GM23338 (cell line): ENCODE measurements around the gene NCBP3. TPM values are rescaled to one million over a fixed set of nuclear protein-coding genes. Genes with fewer than 3 reads are reported as not detected.

ENCODE experiments used
- ATAC-seq: fragments of 200-7000 bp; cut with Tn5 transposase; 3 replicates; pipeline ENCODE4 v1.9.1; 2020
- DNase-seq: peaks from one replicate; pipeline ENCODE4 v3.0.0-alpha.2; 2015; ENCODE audit warnings: low spot score
- H2AFZ ChIP-seq: fragments of 200-600 bp; sonication (generic); 2 replicates; pipeline ENCODE4 v1.8.0; 2016; ENCODE audit warnings: antibody characterized with exemption, mild to moderate bottlenecking, moderate library complexity
- H3F3A ChIP-seq: fragments of 200-600 bp; sonication (generic); replicated peaks from 2 replicates; pipeline ENCODE4 v1.8.0; 2017; ENCODE audit warnings: antibody characterized with exemption, mixed run types, low read depth
- H3K27ac ChIP-seq: fragments of 200-600 bp; sonication (generic); 2 replicates; pipeline ENCODE4 v1.6.1; 2016; ENCODE audit warnings: low read depth
- H3K27me3 ChIP-seq: fragments of 200-600 bp; sonication (generic); 2 replicates; pipeline ENCODE4 v1.8.0; 2016; ENCODE audit warnings: mild to moderate bottlenecking, mixed run types, moderate library complexity; ENCODE audit not compliant: insufficient read depth
- H3K36me3 ChIP-seq: fragments of 200-600 bp; sonication (generic); 2 replicates; pipeline ENCODE4 v1.8.0; 2016; ENCODE audit warnings: mild to moderate bottlenecking; ENCODE audit not compliant: insufficient read depth
- H3K4me1 ChIP-seq: fragments of 200-600 bp; sonication (generic); 2 replicates; pipeline ENCODE4 v1.8.0; 2016; ENCODE audit warnings: mild to moderate bottlenecking, moderate library complexity; ENCODE audit not compliant: insufficient read depth
- H3K4me2 ChIP-seq: fragments of 200-600 bp; sonication (generic); 2 replicates; pipeline ENCODE4 v1.7.1; 2017; ENCODE audit warnings: mixed run types
- H3K4me3 ChIP-seq: fragments of 200-600 bp; sonication (generic); 2 replicates; pipeline ENCODE4 v1.6.1; 2016; ENCODE audit warnings: mixed run types
- H3K79me2 ChIP-seq: fragments of 200-600 bp; sonication (generic); replicated peaks from 2 replicates; pipeline ENCODE4 v1.8.0; 2017; ENCODE audit warnings: mild to moderate bottlenecking; ENCODE audit not compliant: insufficient read depth
- H3K9me2 ChIP-seq: fragments of 200-600 bp; sonication (generic); 2 replicates; pipeline ENCODE4 v1.8.0; 2017; ENCODE audit not compliant: insufficient read depth
- H4K20me1 ChIP-seq: fragments of 200-600 bp; sonication (generic); replicated peaks from 2 replicates; pipeline ENCODE4 v1.8.0; 2017; ENCODE audit warnings: mild to moderate bottlenecking; ENCODE audit not compliant: insufficient read depth
- H3K27ac Mint-ChIP-seq: 2 replicates; pipeline ENCODE4 v1.8.0; 2020; ENCODE audit warnings: inconsistent platforms, mild to moderate bottlenecking, moderate library complexity, mixed read lengths
- H3K27me3 Mint-ChIP-seq: 3 replicates; pipeline ENCODE4 v1.8.0; 2022; ENCODE audit warnings: low read depth, mild to moderate bottlenecking, moderate library complexity, mixed read lengths, inconsistent platforms; ENCODE audit not compliant: insufficient read depth, poor library complexity
- H3K36me3 Mint-ChIP-seq: 3 replicates; pipeline ENCODE4 v1.8.0; 2021; ENCODE audit warnings: low read depth, mild to moderate bottlenecking, inconsistent platforms, moderate library complexity, mixed read lengths
- H3K4me1 Mint-ChIP-seq: 3 replicates; pipeline ENCODE4 v1.8.0; 2020; ENCODE audit warnings: mild to moderate bottlenecking, inconsistent platforms, mixed read lengths
- H3K4me3 Mint-ChIP-seq: 3 replicates; pipeline ENCODE4 v1.8.0; 2021; ENCODE audit warnings: moderate library complexity, mild to moderate bottlenecking, inconsistent platforms, mixed read lengths
- H3K9me3 Mint-ChIP-seq: 3 replicates; pipeline ENCODE4 v1.8.0; 2020; ENCODE audit warnings: moderate library complexity, mild to moderate bottlenecking, inconsistent platforms, mixed read lengths
- CREB1 ChIP-seq: fragments of 250-450 bp; sonication (Bioruptor Pico); IDR thresholded peaks from 2 replicates; pipeline ENCODE4 v1.5.0; 2020; ENCODE audit warnings: low read depth, mild to moderate bottlenecking, moderate library complexity
- EZH2 ChIP-seq: fragments of 200-600 bp; sonication (generic); IDR thresholded peaks from one replicate; pipeline ENCODE4 v1.8.0; 2017; ENCODE audit warnings: antibody characterized with exemption, mild to moderate bottlenecking, low read depth; ENCODE audit not compliant: unreplicated experiment
- EZH2phosphoT487 ChIP-seq: fragments of 200-600 bp; sonication (generic); IDR thresholded peaks from one replicate; pipeline ENCODE4 v1.8.1; 2018; ENCODE audit warnings: antibody characterized with exemption; ENCODE audit not compliant: unreplicated experiment
- JUNB ChIP-seq: IDR thresholded peaks from one replicate; pipeline ENCODE4 v1.6.1; 2016; ENCODE audit warnings: antibody characterized with exemption; ENCODE audit not compliant: unreplicated experiment
- NANOG ChIP-seq: IDR thresholded peaks from 2 replicates; pipeline ENCODE4 v1.6.1; 2016; ENCODE audit warnings: antibody characterized with exemption, borderline replicate concordance
- POLR2AphosphoS5 ChIP-seq: IDR thresholded peaks from 2 replicates; pipeline ENCODE4 v1.6.1; 2016; ENCODE audit warnings: antibody characterized with exemption, low read depth
- STAT1 ChIP-seq: IDR thresholded peaks from one replicate; pipeline ENCODE4 v1.6.1; 2016; ENCODE audit warnings: antibody characterized with exemption; ENCODE audit not compliant: unreplicated experiment
- ZNF114 ChIP-seq: fragments of 250-450 bp; sonication (Bioruptor Pico); IDR thresholded peaks from 2 replicates; pipeline ENCODE4 v1.5.0; 2020; ENCODE audit warnings: mild to moderate bottlenecking, moderate library complexity
- ZNF331 ChIP-seq: fragments of 250-450 bp; sonication (Bioruptor Pico); IDR thresholded peaks from 2 replicates; pipeline ENCODE4 v1.5.0; 2020; ENCODE audit warnings: low read depth, mild to moderate bottlenecking, moderate library complexity
- ZNF462 ChIP-seq: fragments of 250-450 bp; sonication (Bioruptor Pico); IDR thresholded peaks from 2 replicates; pipeline ENCODE4 v1.5.0; 2020; ENCODE audit warnings: mild to moderate bottlenecking, moderate library complexity
- polyA plus RNA-seq: library from polyadenylated mRNA; unstranded; fragments of >200 nt; fragmentation: Nextera tagmentation; extraction: Ambion mirVana; gene quantifications from 2 replicates; pipeline ENCODE4 v1.2.1, GENCODE V29; 2016
- total RNA-seq: library from RNA; depleted of rRNA; stranded (reverse); fragments of >200 nt; shearing (Covaris generic); gene quantifications from 2 replicates; pipeline ENCODE4 v1.2.3, GENCODE V29; 2014
- TF ChIP-seq, protein P1 (sequence below), 2 experiments: fragments of 200-600 bp in 1 of 2; sonication (generic) in 1 of 2; conservative IDR thresholded peaks; 2 replicates each; pipeline versions ENCODE4 v1.5.1 to v1.6.1; 2016 to 2017; ENCODE audit warnings: antibody characterized with exemption in 2 of 2, low read depth in 2 of 2, mild to moderate bottlenecking in 2 of 2, moderate library complexity in 1 of 2
- TF ChIP-seq, protein P2 (sequence below): IDR thresholded peaks from one replicate; pipeline ENCODE4 v1.6.1; 2018; ENCODE audit warnings: antibody characterized with exemption; ENCODE audit not compliant: unreplicated experiment
- TF ChIP-seq, protein P3 (sequence below): IDR thresholded peaks from 2 replicates; pipeline ENCODE4 v1.6.1; 2016; ENCODE audit warnings: antibody characterized with exemption

NCBP3 gene
- total and polyA plus RNA-seq, 2 experiments from 2014 or later = 35.5 to 42.8 TPM

DNA sequence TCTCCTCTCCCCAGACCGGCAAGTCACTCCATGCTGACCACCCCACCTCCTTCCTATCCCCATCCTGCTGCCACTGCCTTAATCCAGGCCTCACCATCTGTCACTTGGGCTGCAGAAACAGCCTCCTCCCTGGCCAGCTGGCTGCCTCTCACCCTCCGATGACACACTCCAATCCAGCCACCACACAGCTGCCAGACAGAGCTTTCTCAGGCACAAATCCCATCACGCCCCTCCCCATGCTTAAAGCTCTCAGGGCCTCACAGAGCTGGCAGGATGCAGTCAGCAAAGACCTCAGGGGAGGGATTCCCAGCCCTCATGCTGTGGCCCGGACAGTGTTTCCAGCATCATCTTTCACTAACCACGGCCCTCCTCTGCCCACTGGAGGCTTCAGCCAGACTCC is 33.1 kb upstream of the NCBP3 start (continued):
- TF ChIP-seq, protein P1, sequence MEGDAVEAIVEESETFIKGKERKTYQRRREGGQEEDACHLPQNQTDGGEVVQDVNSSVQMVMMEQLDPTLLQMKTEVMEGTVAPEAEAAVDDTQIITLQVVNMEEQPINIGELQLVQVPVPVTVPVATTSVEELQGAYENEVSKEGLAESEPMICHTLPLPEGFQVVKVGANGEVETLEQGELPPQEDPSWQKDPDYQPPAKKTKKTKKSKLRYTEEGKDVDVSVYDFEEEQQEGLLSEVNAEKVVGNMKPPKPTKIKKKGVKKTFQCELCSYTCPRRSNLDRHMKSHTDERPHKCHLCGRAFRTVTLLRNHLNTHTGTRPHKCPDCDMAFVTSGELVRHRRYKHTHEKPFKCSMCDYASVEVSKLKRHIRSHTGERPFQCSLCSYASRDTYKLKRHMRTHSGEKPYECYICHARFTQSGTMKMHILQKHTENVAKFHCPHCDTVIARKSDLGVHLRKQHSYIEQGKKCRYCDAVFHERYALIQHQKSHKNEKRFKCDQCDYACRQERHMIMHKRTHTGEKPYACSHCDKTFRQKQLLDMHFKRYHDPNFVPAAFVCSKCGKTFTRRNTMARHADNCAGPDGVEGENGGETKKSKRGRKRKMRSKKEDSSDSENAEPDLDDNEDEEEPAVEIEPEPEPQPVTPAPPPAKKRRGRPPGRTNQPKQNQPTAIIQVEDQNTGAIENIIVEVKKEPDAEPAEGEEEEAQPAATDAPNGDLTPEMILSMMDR (conservative IDR thresholded peaks at IDR 0.05; ENCODE audit: low read depth in 2 of 2) = no peak
- no peak for TF ChIP-seq NANOG
- TF ChIP-seq POLR2AphosphoS5 = no peak
- TF ChIP-seq, protein P2, sequence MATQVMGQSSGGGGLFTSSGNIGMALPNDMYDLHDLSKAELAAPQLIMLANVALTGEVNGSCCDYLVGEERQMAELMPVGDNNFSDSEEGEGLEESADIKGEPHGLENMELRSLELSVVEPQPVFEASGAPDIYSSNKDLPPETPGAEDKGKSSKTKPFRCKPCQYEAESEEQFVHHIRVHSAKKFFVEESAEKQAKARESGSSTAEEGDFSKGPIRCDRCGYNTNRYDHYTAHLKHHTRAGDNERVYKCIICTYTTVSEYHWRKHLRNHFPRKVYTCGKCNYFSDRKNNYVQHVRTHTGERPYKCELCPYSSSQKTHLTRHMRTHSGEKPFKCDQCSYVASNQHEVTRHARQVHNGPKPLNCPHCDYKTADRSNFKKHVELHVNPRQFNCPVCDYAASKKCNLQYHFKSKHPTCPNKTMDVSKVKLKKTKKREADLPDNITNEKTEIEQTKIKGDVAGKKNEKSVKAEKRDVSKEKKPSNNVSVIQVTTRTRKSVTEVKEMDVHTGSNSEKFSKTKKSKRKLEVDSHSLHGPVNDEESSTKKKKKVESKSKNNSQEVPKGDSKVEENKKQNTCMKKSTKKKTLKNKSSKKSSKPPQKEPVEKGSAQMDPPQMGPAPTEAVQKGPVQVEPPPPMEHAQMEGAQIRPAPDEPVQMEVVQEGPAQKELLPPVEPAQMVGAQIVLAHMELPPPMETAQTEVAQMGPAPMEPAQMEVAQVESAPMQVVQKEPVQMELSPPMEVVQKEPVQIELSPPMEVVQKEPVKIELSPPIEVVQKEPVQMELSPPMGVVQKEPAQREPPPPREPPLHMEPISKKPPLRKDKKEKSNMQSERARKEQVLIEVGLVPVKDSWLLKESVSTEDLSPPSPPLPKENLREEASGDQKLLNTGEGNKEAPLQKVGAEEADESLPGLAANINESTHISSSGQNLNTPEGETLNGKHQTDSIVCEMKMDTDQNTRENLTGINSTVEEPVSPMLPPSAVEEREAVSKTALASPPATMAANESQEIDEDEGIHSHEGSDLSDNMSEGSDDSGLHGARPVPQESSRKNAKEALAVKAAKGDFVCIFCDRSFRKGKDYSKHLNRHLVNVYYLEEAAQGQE = no peak
- no peak for TF ChIP-seq STAT1

DNA sequence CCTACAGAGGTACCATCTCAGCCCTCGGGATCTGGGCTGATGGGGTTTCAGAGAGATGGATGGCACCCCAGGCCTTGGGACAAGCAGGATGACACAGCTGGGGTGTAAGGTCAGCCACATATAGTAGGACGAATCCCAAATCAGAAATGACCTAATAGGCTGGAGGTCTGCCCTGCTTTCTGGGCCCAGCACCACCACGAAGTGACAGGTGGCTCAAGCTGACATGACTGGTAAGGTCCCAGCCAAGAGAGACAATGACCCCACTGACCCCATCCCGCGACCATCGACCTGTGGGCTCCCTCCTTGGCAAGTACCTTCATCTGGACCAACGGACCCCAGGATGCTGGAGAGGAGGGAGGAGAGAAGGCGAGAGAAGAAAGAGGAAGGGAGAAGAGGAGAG is 31.2 kb upstream of the NCBP3 start:
- H3K27me3 ChIP-seq = no peaks in the 10 kb centered on the region
- H3K4me3 ChIP-seq = no peak overlapping the region
- no peaks in the 10 kb centered on the region for H3K9me2 ChIP-seq
- no peaks in the 10 kb centered on the region; the same call in 1 of the 2 replicates for H4K20me1 ChIP-seq
- Mint-ChIP-seq H3K27ac (no peak overlapping the region), H3K27me3 (peaks cover 12% of the 10 kb centered on the region), H3K4me3 (no peak overlapping the region), H3K4me1 (no peaks in the 10 kb centered on the region; the same call in 2 of the 3 replicates), H3K9me3 (no peaks in the 10 kb centered on the region), H3K36me3 (peaks cover 20% of the 10 kb centered on the region)
- no peak overlapping the region for H3K27ac ChIP-seq
- no peaks in the 10 kb centered on the region for H3K79me2 ChIP-seq
- DNase-seq = no peak
- H3K4me1 ChIP-seq = no peaks in the 10 kb centered on the region
- H3K4me2 ChIP-seq = no peak overlapping the region
- 0 out of 2 replicates have a peak, but pooled peaks cover 3% of the 10 kb centered on the region for H3K36me3 ChIP-seq
- H2AFZ ChIP-seq = no peak overlapping the region
- H3F3A ChIP-seq = no peaks in the 10 kb centered on the region
- no peak for ATAC-seq
- no peak for TF ChIP-seq NANOG
- no peak for TF ChIP-seq ZNF331 (CRISPR knock-in tag)
- TF ChIP-seq ZNF462 = no peak
- TF ChIP-seq EZH2phosphoT487 = no peak
- no peak for TF ChIP-seq POLR2AphosphoS5
- no peak for TF ChIP-seq STAT1
- TF ChIP-seq CREB1 = no peak
- TF ChIP-seq ZNF114 (CRISPR knock-in tag) = no peak
- no peak for TF ChIP-seq JUNB
- TF ChIP-seq EZH2 = no peak
- TF ChIP-seq, protein P3, sequence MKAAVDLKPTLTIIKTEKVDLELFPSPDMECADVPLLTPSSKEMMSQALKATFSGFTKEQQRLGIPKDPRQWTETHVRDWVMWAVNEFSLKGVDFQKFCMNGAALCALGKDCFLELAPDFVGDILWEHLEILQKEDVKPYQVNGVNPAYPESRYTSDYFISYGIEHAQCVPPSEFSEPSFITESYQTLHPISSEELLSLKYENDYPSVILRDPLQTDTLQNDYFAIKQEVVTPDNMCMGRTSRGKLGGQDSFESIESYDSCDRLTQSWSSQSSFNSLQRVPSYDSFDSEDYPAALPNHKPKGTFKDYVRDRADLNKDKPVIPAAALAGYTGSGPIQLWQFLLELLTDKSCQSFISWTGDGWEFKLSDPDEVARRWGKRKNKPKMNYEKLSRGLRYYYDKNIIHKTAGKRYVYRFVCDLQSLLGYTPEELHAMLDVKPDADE = no peak
